GM19023 (cell line): ENCODE data around the gene ZBTB7C.

Experiments used
- ATAC-seq: cut with Tn5 transposase; IDR thresholded peaks from one replicate; pipeline ENCODE4 v1.9.1; 2021; ENCODE audit warnings: mild to moderate bottlenecking, moderate library complexity; ENCODE audit not compliant: unreplicated experiment

ZBTB7C gene

GRCh38 chr18:48105317-48105716, 303.9 kb downstream of the ZBTB7C start:
- ATAC-seq = no peak

- ATAC-seq = no peak
Observed at GRCh38 chr18:48104705-48105104, 304.5 kb downstream of the ZBTB7C start.

GRCh38 chr18:48100651-48101165, 308.5 kb downstream of the ZBTB7C start:
- ATAC-seq = no peak

- ATAC-seq = no peak
Observed at GRCh38 chr18:48100165-48100575, 309.0 kb downstream of the ZBTB7C start.

- no peak for ATAC-seq
Observed at GRCh38 chr18:48099481-48100164, 309.6 kb downstream of the ZBTB7C start.

GRCh38 chr18:48098538-48098937, 310.6 kb downstream of the ZBTB7C start:
- ATAC-seq = no peak

GRCh38 chr18:48098007-48098406, 311.2 kb downstream of the ZBTB7C start:
- no peak for ATAC-seq

- no peak for ATAC-seq
Observed at GRCh38 chr18:48095726-48096125, 313.5 kb downstream of the ZBTB7C start.

GRCh38 chr18:48093104-48093503, 316.1 kb downstream of the ZBTB7C start:
- ATAC-seq = no peak

GRCh38 chr18:48091869-48092497, 317.2 kb downstream of the ZBTB7C start:
- no peak for ATAC-seq

GRCh38 chr18:48090702-48091101, 318.5 kb downstream of the ZBTB7C start:
- ATAC-seq = no peak

GRCh38 chr18:48090021-48090420, 319.2 kb downstream of the ZBTB7C start:
- no peak for ATAC-seq

- ATAC-seq = no peak
Observed at GRCh38 chr18:48085781-48086487, 323.2 kb downstream of the ZBTB7C start.

GRCh38 chr18:48084858-48085257, 324.3 kb downstream of the ZBTB7C start:
- ATAC-seq = no peak

GRCh38 chr18:48084041-48084757, 325.0 kb downstream of the ZBTB7C start:
- no peak for ATAC-seq

GRCh38 chr18:48080546-48080945, 328.6 kb downstream of the ZBTB7C start:
- ATAC-seq = no peak

GRCh38 chr18:48079885-48080284, 329.3 kb downstream of the ZBTB7C start:
- ATAC-seq = no peak

- no peak for ATAC-seq
Observed at GRCh38 chr18:48078448-48078847, 330.7 kb downstream of the ZBTB7C start.

GRCh38 chr18:48077291-48077690, 331.9 kb downstream of the ZBTB7C start:
- no peak for ATAC-seq

GRCh38 chr18:48076461-48076860, 332.7 kb downstream of the ZBTB7C start:
- ATAC-seq = no peak

- no peak for ATAC-seq
Observed at GRCh38 chr18:48075707-48076093, 333.5 kb downstream of the ZBTB7C start.
